DND-41 (cell line): ENCODE data around the gene SLC25A18.

Source experiments
- ATAC-seq: fragments of 200-7000 bp; cut with Tn5 transposase; 3 replicates; pipeline ENCODE4 v1.9.1; 2021; ENCODE audit warnings: low read depth; ENCODE audit not compliant: insufficient read depth
- DNase-seq: peaks from one replicate; pipeline ENCODE4 v3.0.0-alpha.2; 2020
- H2AFZ ChIP-seq: 2 replicates; pipeline ENCODE4 v1.6.0; 2012; ENCODE audit warnings: low read depth, low read length
- H3K27ac ChIP-seq: 2 replicates; pipeline ENCODE4 v1.5.1; 2012; ENCODE audit warnings: low read length, inconsistent platforms
- H3K27me3 ChIP-seq: fragments of 200-600 bp; sonication (generic); 2 replicates; pipeline ENCODE4 v1.6.0; 2012; ENCODE audit warnings: low read length, mild to moderate bottlenecking, inconsistent platforms; ENCODE audit not compliant: insufficient read depth, poor library complexity
- H3K36me3 ChIP-seq: 2 replicates; pipeline ENCODE4 v1.5.1; 2012; ENCODE audit warnings: low read length, inconsistent platforms; ENCODE audit not compliant: insufficient read depth
- H3K4me1 ChIP-seq: 2 replicates; pipeline ENCODE4 v1.5.1; 2012; ENCODE audit warnings: mild to moderate bottlenecking, low read length; ENCODE audit not compliant: insufficient read depth
- H3K4me2 ChIP-seq: 2 replicates; pipeline ENCODE4 v1.6.0; 2012; ENCODE audit warnings: mild to moderate bottlenecking, moderate library complexity, low read length, inconsistent platforms; ENCODE audit not compliant: insufficient read depth
- H3K4me3 ChIP-seq, 2 experiments: fragments of 200-600 bp in 1 of 2; shearing (Covaris generic) in 1 of 2; 2 replicates each; pipeline ENCODE4 v1.5.1; 2012 to 2016; ENCODE audit warnings: inconsistent platforms in 2 of 2, low read length in 2 of 2, mild to moderate bottlenecking in 2 of 2, low read depth in 1 of 2, moderate library complexity in 1 of 2
- H3K79me2 ChIP-seq: 2 replicates; pipeline ENCODE4 v1.6.0; 2012; ENCODE audit warnings: low read length, inconsistent platforms; ENCODE audit not compliant: insufficient read depth
- H3K9ac ChIP-seq: 2 replicates; pipeline ENCODE4 v1.6.0; 2012; ENCODE audit warnings: low read depth, mild to moderate bottlenecking, inconsistent platforms, low read length, moderate library complexity
- H3K9me3 ChIP-seq: 2 replicates; pipeline ENCODE4 v1.5.1; 2012; ENCODE audit warnings: low read length, moderate library complexity, mild to moderate bottlenecking, inconsistent platforms; ENCODE audit not compliant: insufficient read depth, severe bottlenecking
- H4K20me1 ChIP-seq: 2 replicates; pipeline ENCODE4 v1.6.0; 2012; ENCODE audit warnings: low read length; ENCODE audit not compliant: insufficient read depth
- EZH2 ChIP-seq: IDR thresholded peaks from 3 replicates; pipeline ENCODE4 v1.6.1; 2012; ENCODE audit warnings: borderline replicate concordance, low read depth, mild to moderate bottlenecking, moderate library complexity, low read length, inconsistent platforms; ENCODE audit not compliant: severe bottlenecking
- TF ChIP-seq, protein P1 (sequence below): IDR thresholded peaks from 2 replicates; pipeline ENCODE4 v1.5.1; 2012; ENCODE audit warnings: borderline replicate concordance, low read length, moderate library complexity, mild to moderate bottlenecking; ENCODE audit not compliant: poor library complexity, severe bottlenecking; ENCODE audit errors: extremely low read depth

SLC25A18 gene

GRCh38 chr22:17607891-17608521 is 44.7 kb downstream of the SLC25A18 start:
- H3K27me3 ChIP-seq: no peaks in the 10 kb centered on the region
- DNase-seq (no peak), ATAC-seq (no peak)
- H3K4me2 ChIP-seq: no peak overlapping the region
- H3K36me3 ChIP-seq: peaks cover 59% of the 10 kb centered on the region
- no peak overlapping the region for H2AFZ ChIP-seq
- H3K4me3 ChIP-seq: no peak overlapping the region
- H3K9ac ChIP-seq: no peak overlapping the region
- H3K4me1 ChIP-seq: no peaks in the 10 kb centered on the region
- TF ChIP-seq, protein P1, sequence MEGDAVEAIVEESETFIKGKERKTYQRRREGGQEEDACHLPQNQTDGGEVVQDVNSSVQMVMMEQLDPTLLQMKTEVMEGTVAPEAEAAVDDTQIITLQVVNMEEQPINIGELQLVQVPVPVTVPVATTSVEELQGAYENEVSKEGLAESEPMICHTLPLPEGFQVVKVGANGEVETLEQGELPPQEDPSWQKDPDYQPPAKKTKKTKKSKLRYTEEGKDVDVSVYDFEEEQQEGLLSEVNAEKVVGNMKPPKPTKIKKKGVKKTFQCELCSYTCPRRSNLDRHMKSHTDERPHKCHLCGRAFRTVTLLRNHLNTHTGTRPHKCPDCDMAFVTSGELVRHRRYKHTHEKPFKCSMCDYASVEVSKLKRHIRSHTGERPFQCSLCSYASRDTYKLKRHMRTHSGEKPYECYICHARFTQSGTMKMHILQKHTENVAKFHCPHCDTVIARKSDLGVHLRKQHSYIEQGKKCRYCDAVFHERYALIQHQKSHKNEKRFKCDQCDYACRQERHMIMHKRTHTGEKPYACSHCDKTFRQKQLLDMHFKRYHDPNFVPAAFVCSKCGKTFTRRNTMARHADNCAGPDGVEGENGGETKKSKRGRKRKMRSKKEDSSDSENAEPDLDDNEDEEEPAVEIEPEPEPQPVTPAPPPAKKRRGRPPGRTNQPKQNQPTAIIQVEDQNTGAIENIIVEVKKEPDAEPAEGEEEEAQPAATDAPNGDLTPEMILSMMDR: no peak
- TF ChIP-seq EZH2: no peak
- no peaks in the 10 kb centered on the region for H3K9me3 ChIP-seq
- peaks cover 7% of the 10 kb centered on the region; the same call in 1 of the 2 replicates for H4K20me1 ChIP-seq
- H3K27ac ChIP-seq: no peak overlapping the region
- H3K79me2 ChIP-seq: peaks cover 19% of the 10 kb centered on the region

DNA sequence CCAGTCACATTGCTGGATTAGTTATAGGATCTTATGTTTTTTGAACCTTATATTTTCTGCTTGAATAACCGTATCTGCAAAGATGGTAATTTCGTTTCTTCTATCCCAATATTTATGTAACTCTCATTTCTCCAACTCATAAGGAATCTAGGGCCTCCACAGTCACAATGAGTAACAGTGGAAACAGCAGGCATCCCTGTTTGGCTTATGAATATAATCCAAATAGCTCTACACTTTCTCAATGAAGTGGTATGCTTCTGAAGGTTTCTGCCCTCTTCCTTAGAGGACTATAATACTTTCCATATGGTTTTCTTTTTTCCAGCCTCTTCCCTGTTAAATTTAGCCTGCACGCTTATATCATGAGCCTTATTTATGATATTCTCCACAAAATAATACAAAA is 48.8 kb downstream of the SLC25A18 start:
- Histone ChIP-seq H3K4me3 (no peak overlapping the region), H3K27me3 (no peaks in the 10 kb centered on the region), H3K4me2 (no peak overlapping the region), H3K36me3 (peaks cover 49% of the 10 kb centered on the region), H4K20me1 (peaks cover 4% of the 10 kb centered on the region; the same call in 1 of the 2 replicates), H3K4me1 (no peaks in the 10 kb centered on the region), H3K9ac (no peak overlapping the region), H3K27ac (no peak overlapping the region), H3K79me2 (0 out of 2 replicates have a peak, but pooled peaks cover 2% of the 10 kb centered on the region), H3K9me3 (no peaks in the 10 kb centered on the region), H2AFZ (no peak overlapping the region)
- DNase-seq (no peak), ATAC-seq (no peak)
- TF ChIP-seq, protein P1: no peak
- TF ChIP-seq EZH2: no peak

- Histone ChIP-seq H2AFZ (no peak overlapping the region), H3K27me3 (no peaks in the 10 kb centered on the region), H3K4me2 (no peak overlapping the region), H3K9ac (no peak overlapping the region), H3K36me3 (peaks cover 47% of the 10 kb centered on the region), H3K4me1 (no peaks in the 10 kb centered on the region), H3K9me3 (no peaks in the 10 kb centered on the region), H4K20me1 (no peaks in the 10 kb centered on the region), H3K27ac (no peak overlapping the region), H3K79me2 (0 out of 2 replicates have a peak, but pooled peaks cover 2% of the 10 kb centered on the region), H3K4me3 (no peak overlapping the region)
- no peak for DNase-seq
- TF ChIP-seq, protein P1: no peak
- TF ChIP-seq EZH2: no peak
- ATAC-seq: no peak
Measured at GRCh38 chr22:17613280-17613679, 50.0 kb downstream of the SLC25A18 start.

DNA sequence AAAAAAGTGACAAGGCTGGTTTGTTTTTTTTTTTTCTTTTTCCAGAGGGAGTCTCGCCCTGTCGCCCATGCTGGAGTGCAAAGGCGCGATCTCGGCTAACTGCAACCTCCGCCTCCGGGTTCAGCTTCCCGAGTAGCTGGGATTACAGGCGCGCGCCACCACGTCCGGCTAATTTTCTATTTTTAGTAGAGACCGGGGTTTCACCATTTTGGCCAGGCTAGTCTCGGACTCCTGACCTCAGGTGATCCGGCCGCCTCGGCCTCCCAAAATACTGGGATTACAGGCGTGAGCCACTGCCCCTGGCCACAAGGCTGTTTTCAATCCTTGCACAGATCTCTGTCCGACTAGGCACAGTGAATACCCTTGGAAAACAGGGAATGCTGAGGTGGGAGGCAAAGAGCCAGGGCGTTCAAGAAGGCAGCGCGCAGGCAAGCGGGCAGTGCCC is 64.7 kb downstream of the SLC25A18 start:
- ATAC-seq (no peak), DNase-seq (no peak)
- peaks cover 67% of the 10 kb centered on the region for H3K79me2 ChIP-seq
- peak overlapping the region; percentile 97 for H2AFZ ChIP-seq
- H3K27ac ChIP-seq: peak overlapping the region; percentile 90
- peak overlapping the region; percentile 88 to 91 for H3K4me3 ChIP-seq
- H3K4me1 ChIP-seq: peaks cover 28% of the 10 kb centered on the region
- H3K9me3 ChIP-seq: no peaks in the 10 kb centered on the region
- H3K36me3 ChIP-seq: peaks cover 9% of the 10 kb centered on the region
- peaks cover 6% of the 10 kb centered on the region; the same call in 1 of the 2 replicates for H4K20me1 ChIP-seq
- peak overlapping the region; percentile 64 for H3K4me2 ChIP-seq
- H3K9ac ChIP-seq: peak overlapping the region; percentile 81
- TF ChIP-seq, protein P1: no peak
- no peak for TF ChIP-seq EZH2
- no peaks in the 10 kb centered on the region for H3K27me3 ChIP-seq
